Omental fat pad (tissue), 4 donors: ENCODE results near the gene SLC16A11. TPM values are rescaled to one million over a fixed set of nuclear protein-coding genes. Genes with fewer than 3 reads are reported as not detected.
A peak's percentile ranks its signal among the peaks of the same experiment; 100 is the strongest.

Experiments
- ATAC-seq: fragments of 150-250 bp; one replicate; pipeline ENCODE4 v1.9.1; 2016; ENCODE audit warnings: mild to moderate bottlenecking, moderate library complexity; ENCODE audit not compliant: low FRiP score
- DNase-seq: peaks from one replicate; pipeline ENCODE4 v3.0.0-alpha.2; 2019; ENCODE audit warnings: low spot score
- CTCF ChIP-seq, 3 donors: fragments of 450-650 bp; IDR thresholded peaks; one replicate each; pipeline ENCODE4 v1.5.1; 2016 to 2017; ENCODE audit warnings: antibody characterized with exemption in 3 of 3, mild to moderate bottlenecking in 3 of 3, moderate library complexity in 2 of 3
- total RNA-seq, 4 donors: library from RNA; depleted of rRNA; stranded (reverse); fragments of >200 nt; gene quantifications; one replicate each; pipeline ENCODE4 v1.1.0, GENCODE V29; 2016

Gene SLC16A11
- total RNA-seq, 4 donors from 2014 or later = 0.44 to 0.60 (median 0.47) TPM; not detected in 1

- ATAC-seq (peak; percentile 75), DNase-seq (peak; percentile 90)
- TF ChIP-seq CTCF (IDR thresholded peaks at IDR 0.05) = no peak
Measured at GRCh38 chr17:7023576-7024401, 20.1 kb downstream of the SLC16A11 start.

- no peak for TF ChIP-seq CTCF (IDR thresholded peaks at IDR 0.05)
- DNase-seq (no peak), ATAC-seq (no peak)
Measured at GRCh38 chr17:7022781-7023571, 20.9 kb downstream of the SLC16A11 start, which contains the start of gene BCL6B. BCL6B (plus strand) TSS chr17:7023050; CDS start chr17:7023672, 622 bp downstream.

GRCh38 chr17:7021993-7022778 is 21.7 kb downstream of the SLC16A11 start:
- ATAC-seq (peak; percentile 55), DNase-seq (peak; percentile 64)
- peak in 2 of 3 donors; percentile 23 to 76 for TF ChIP-seq CTCF (IDR thresholded peaks at IDR 0.05)

- no peak for DNase-seq
- no peak for ATAC-seq
- TF ChIP-seq CTCF (IDR thresholded peaks at IDR 0.05) = no peak
Measured at GRCh38 chr17:7020894-7021664, 22.8 kb downstream of the SLC16A11 start.

- ATAC-seq (no peak), DNase-seq (no peak)
- no peak for TF ChIP-seq CTCF (IDR thresholded peaks at IDR 0.05)
Measured at GRCh38 chr17:7019839-7020519, 23.9 kb downstream of the SLC16A11 start.
